HUES64 (cell line): ENCODE measurements around the gene KLHL29.
"Not testable (repeated sequence)": the region's sequence is repeated elsewhere in the genome, so short reads cannot be mapped to it uniquely, and the experiment has no call there.

ENCODE experiments used
- H3K27ac ChIP-seq: 2 replicates; pipeline ENCODE4 v1.7.0; 2013; ENCODE audit warnings: low read depth, low read length, inconsistent platforms
- H3K27me3 ChIP-seq: 2 replicates; pipeline ENCODE4 v1.6.1; 2013; ENCODE audit warnings: mild to moderate bottlenecking, low read length; ENCODE audit not compliant: insufficient read depth
- H3K36me3 ChIP-seq: 2 replicates; pipeline ENCODE4 v1.6.1; 2013; ENCODE audit warnings: mild to moderate bottlenecking, low read length; ENCODE audit not compliant: insufficient read depth
- H3K4me1 ChIP-seq: 2 replicates; pipeline ENCODE4 v1.6.1; 2013; ENCODE audit warnings: mild to moderate bottlenecking, low read length, moderate library complexity; ENCODE audit not compliant: insufficient read depth
- H3K4me3 ChIP-seq: 2 replicates; pipeline ENCODE4 v1.5.1; 2013; ENCODE audit warnings: mild to moderate bottlenecking, low read length, moderate library complexity
- H3K9ac ChIP-seq: 2 replicates; pipeline ENCODE4 v1.6.1; 2013; ENCODE audit warnings: mild to moderate bottlenecking, low read depth, low read length
- H3K9me3 ChIP-seq: 2 replicates; pipeline ENCODE4 v1.6.1; 2013; ENCODE audit warnings: low read depth, low read length; ENCODE audit not compliant: insufficient read depth
- WGBS: fragments of 150-250, 120-280 bp; methylation state at CpG from one replicate; pipeline ENCODE4 v1.1.7; 2013; ENCODE audit warnings: missing lambda C conversion rate; 5-methylcytosine and 5-hydroxymethylcytosine counted together

Gene KLHL29

DNA sequence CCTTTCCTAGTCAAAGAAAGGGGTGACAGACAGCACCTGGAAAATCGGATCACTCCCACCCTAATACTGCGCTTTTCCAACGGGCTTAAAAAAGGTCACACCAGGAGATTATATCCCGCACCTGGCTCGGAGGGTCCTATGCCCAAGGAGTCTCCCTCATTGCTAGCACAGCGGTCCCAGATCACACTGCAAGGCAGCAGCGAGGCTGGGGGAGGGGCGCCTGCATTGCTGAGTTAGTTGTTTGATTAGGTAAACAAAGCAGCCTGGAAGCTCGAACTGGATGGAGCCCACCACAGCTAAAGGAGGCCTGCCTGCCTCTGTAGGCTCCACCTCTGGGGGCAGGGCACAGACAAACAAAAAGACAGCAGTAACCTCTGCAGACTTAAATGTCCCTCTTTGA is 351.8 kb downstream of the KLHL29 start:
- WGBS = 94% methylated on average over 9 of the region's 9 CpGs
- H3K9ac ChIP-seq, H3K27ac ChIP-seq, H3K36me3 ChIP-seq, H3K4me1 ChIP-seq, H3K4me3 ChIP-seq, H3K27me3 ChIP-seq: not testable (repeated sequence)
- H3K9me3 ChIP-seq = peaks cover 15% of the 10 kb centered on the region

DNA sequence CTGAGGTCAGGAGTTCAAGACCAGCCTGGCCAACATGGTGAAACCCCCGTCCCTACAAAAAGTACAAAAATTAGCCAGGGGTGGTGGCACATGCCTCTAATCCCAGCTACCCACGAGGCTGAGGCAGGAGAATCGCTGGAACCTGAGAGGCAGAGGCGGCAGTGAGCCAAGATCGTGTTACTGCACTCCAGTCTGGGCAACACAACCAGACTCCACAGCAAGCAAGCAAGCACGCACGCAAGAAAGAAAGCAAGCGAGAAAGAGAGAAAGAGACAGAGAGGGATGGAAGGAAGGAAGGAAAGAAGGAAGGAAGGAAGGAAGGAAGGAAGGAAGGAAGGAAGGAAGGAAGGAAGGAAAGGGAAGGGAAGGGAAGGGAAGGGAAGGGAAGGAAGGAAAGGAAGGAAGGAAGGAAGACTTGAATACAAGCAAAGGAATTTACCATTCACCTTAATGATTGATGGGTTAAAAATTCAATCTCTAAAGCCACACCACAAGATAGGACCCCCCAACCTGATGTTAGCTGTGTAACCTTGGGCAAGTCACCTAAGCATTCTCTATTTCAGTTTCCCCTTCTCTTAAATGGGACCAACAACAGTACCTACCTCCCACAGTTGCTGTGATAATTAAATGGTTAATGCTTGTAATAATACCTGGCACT is 360.2 kb downstream of the KLHL29 start:
- Histone ChIP-seq H3K4me1 (peaks cover 4% of the 10 kb centered on the region), H3K4me3 (no peak overlapping the region), H3K9ac (no peak overlapping the region), H3K9me3 (no peaks in the 10 kb centered on the region), H3K27me3 (no peaks in the 10 kb centered on the region), H3K27ac (no peak overlapping the region), H3K36me3 (no peaks in the 10 kb centered on the region)
- WGBS = 90% methylated on average over 8 of the region's 8 CpGs

DNA sequence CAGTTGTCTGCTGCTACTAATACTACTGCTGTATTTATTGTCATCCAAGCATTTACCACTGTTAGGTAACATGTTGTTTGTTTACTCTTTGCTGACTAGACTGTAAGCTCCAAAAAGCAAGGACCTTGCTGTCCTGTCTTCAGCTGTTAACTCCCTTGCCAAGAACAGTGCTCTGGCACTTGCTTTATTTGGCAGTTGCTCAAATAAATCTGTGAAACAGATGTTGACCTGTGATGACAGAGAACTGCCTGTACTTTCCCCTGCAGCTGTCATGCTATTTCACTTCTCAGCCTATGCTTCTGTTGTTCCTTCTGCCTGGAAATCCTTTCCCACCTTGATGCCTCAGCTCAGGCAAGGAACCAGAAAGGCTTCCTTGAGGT is 360.7 kb downstream of the KLHL29 start:
- H3K27ac ChIP-seq = no peak overlapping the region
- H3K9ac ChIP-seq = no peak overlapping the region
- peaks cover 9% of the 10 kb centered on the region for H3K4me1 ChIP-seq
- H3K9me3 ChIP-seq = no peaks in the 10 kb centered on the region
- H3K4me3 ChIP-seq = no peak overlapping the region
- no peaks in the 10 kb centered on the region for H3K27me3 ChIP-seq
- no peaks in the 10 kb centered on the region for H3K36me3 ChIP-seq

DNA sequence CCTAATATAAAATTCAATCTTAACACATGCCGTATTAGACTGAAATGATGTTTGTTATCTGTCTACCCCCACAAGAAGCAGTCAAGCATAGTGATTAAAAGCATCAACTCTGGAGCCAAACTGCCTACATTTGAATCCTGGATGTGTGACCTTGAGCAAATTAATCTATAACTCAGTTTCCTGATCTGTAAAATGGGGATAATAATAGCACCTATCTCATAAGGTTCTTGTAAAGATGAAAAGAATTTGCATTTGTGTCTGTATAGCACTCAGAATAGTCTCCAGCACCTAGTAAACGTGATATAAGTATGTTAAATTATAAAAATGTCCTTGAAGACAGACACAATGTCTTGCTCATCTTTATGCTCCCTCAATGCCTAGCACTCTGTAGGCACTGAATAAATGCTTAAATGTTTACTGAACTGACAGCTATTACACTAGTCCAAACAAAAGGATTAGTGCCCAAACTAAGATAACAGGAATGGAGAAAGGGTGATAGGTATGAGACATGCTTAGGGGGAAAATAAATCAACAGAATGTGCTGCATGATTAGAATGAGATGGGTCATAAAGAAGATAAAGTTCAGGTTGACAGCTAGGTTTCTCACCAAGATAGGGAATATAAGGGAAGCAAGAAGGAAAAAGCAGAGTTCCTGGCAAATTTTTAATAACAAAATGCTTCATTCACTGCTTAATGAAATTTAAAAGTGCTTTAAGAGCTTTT is 361.3 kb downstream of the KLHL29 start:
- H3K4me3 ChIP-seq = no peak overlapping the region
- 100% methylated on average over 2 of the region's 2 CpGs for WGBS
- peaks cover 15% of the 10 kb centered on the region for H3K4me1 ChIP-seq
- no peaks in the 10 kb centered on the region for H3K27me3 ChIP-seq
- no peak overlapping the region for H3K27ac ChIP-seq
- H3K9ac ChIP-seq = no peak overlapping the region
- no peaks in the 10 kb centered on the region for H3K36me3 ChIP-seq
- H3K9me3 ChIP-seq = no peaks in the 10 kb centered on the region

DNA sequence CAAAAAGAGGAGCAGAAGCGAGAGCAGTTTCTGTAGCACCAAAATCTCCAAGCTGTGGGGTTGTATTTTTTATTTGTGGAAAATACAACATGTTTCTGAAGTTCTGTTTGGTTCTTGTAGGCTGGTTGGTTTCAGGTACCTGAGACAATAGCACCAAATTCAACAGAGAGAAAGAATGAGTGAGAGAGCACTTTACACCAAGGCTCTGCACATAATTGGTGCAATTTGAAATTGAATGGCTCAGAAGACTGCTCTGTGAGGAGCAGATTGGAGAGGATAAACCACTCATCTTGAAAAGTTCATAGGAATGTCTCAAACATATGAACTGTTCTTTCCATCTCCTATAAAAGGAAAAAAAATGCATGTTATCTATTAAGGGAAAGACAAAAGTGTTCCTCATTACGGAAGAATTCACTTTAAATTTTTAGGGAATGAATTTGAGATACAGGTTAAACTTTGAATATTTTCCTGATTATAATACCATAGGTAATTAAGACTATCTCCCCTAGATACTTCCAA is 366.8 kb downstream of the KLHL29 start:
- peaks cover 34% of the 10 kb centered on the region for H3K4me1 ChIP-seq
- H3K9me3 ChIP-seq = no peaks in the 10 kb centered on the region
- H3K4me3 ChIP-seq = no peak overlapping the region
- peak overlapping the region; percentile 70 for H3K27ac ChIP-seq
- H3K36me3 ChIP-seq = peaks cover 10% of the 10 kb centered on the region; the same call in 1 of the 2 replicates
- no peak overlapping the region for H3K9ac ChIP-seq
- no peaks in the 10 kb centered on the region for H3K27me3 ChIP-seq
- 58% methylated on average over 1 of the region's 2 CpGs for WGBS

DNA sequence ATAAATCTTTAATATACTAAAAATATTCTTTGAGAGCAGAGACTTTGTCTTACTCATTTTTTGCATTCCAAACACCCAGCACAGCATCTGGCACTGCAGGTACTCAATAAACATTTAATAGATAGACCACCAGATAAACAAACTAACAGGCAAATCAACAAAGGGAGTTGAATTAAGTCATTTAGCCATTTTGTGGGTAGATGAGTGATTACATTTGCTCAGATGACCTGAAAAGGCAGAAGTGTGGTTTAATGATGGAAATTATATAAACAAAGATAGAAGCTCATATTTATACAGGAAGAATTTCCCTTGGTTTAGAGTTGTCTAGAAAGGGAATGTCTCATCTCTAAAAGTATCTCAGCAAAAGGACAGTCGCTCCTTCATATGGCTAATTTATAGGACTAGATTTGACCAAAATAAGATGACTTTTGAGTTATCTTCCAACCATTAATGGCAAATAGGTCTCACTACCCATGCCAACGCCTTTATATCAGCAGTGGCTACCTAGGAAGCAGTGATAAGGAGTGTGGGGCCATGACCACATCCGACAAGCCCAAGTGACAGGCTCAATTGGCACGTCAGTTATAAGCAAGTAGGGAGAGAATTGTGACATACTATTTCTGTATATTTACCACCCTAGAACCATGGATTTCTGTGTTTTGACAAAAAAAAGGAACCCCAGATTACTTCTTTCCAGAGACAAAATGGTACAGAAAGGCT is 368.5 kb downstream of the KLHL29 start:
- peaks cover 24% of the 10 kb centered on the region for H3K36me3 ChIP-seq
- WGBS = 93% methylated on average over 4 of the region's 4 CpGs

DNA sequence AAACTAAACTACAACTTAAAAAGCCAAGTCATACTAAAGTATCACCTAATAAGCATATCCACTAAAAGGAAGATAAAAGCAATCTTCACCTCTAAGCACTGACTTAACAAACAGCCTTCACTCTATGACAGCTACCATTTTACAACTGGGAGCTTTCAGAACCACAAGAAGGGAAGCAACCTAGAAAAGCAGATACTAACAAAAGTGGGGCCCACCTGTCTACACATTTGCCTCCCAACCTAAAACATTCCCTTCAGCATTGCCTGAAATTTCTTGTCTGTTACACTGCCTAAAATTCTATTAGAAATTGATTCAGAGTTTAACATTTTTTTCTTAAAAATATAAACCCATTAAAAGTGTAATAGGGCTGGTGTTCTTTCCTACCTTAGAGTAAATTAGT is 370.0 kb downstream of the KLHL29 start:
- H3K27me3 ChIP-seq = no peaks in the 10 kb centered on the region
- H3K4me1 ChIP-seq = peaks cover 41% of the 10 kb centered on the region
- no peak overlapping the region for H3K4me3 ChIP-seq
- H3K27ac ChIP-seq = no peak overlapping the region
- no peaks in the 10 kb centered on the region for H3K9me3 ChIP-seq
- H3K9ac ChIP-seq = no peak overlapping the region
- peaks cover 25% of the 10 kb centered on the region for H3K36me3 ChIP-seq

More for the DNA sequence above, 368.5 kb downstream of the KLHL29 start:
- no peak overlapping the region for H3K27ac ChIP-seq
- H3K4me3 ChIP-seq = no peak overlapping the region
- peaks cover 43% of the 10 kb centered on the region for H3K4me1 ChIP-seq
- no peaks in the 10 kb centered on the region for H3K27me3 ChIP-seq
- H3K9me3 ChIP-seq = no peaks in the 10 kb centered on the region
- no peak overlapping the region for H3K9ac ChIP-seq

DNA sequence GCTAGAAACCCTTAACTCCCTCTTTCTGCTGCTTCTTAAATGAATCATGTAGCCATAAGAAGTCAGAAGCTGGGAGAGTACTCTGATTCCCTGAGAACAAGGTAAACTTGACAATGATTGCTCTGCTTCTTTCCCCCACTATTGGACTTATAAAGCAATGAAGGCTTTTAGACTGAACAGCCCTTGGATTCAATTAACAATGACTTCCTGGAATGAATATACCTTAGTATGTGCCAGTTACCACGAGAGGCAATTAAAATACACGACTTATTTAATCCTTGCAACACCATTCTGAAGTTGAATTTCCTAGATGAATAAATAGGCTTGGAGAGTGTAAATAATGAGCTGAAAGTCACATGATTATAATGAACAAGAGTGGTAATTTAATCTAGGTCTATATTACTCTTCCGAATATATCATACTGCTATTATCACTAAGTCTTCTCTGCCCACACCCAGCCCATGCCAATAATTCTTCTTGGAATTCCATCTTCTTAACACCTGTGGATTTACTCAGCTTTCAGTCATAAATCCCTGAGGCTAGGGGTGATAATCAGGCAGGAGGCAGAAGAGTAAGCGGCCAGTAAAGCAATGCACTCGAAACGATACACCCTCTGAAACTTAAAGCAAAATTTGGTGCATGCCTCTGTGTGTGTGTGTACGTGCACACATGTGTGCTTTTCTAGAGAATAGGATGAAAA is 371.8 kb downstream of the KLHL29 start:
- Histone ChIP-seq H3K27ac (no peak overlapping the region), H3K36me3 (peaks cover 35% of the 10 kb centered on the region), H3K27me3 (no peaks in the 10 kb centered on the region), H3K4me1 (peaks cover 24% of the 10 kb centered on the region), H3K9ac (no peak overlapping the region), H3K4me3 (no peak overlapping the region), H3K9me3 (no peaks in the 10 kb centered on the region)
- 97% methylated on average over 6 of the region's 7 CpGs for WGBS

DNA sequence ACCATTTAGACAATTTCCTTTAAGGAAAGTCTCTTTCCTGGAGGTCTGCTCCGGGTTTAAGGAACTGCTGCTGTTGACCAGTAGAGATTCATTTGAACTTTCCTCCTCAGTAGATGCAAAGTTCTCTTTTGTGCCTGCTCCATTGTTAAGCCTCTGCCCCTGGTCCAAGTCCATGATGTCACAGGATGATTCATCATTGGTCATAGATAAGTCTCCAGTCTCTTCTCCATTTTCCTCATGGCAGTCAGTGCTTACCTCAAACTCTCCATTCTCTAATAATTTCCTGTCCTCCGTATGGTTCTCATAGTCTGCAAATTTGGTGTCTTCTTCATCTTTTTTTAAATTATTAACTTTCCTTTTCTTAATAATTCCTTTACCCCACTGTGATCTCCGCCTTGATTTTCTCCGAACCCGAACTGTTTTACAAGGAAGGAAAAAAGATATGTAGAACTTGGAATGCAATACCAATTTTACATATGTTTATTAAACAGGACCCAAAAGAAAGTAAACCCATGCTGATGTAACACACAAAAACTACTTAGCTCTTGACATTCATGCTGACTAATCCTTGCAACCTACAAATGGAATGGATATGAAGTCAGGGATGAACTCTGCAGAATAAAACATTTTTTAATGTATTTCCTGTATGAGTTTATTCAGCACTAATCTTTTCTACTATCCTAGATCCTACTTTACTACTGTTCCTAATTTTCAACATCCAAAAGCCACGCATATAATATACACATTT is 372.9 kb downstream of the KLHL29 start:
- Histone ChIP-seq H3K36me3 (peaks cover 40% of the 10 kb centered on the region), H3K4me1 (peaks cover 19% of the 10 kb centered on the region), H3K27ac (no peak overlapping the region), H3K9ac (no peak overlapping the region), H3K27me3 (no peaks in the 10 kb centered on the region), H3K4me3 (no peak overlapping the region), H3K9me3 (no peaks in the 10 kb centered on the region)
- WGBS = 91% methylated on average over 3 of the region's 6 CpGs
